ENCODE data around the gene BUB1B. TPM values are rescaled to one million over a fixed set of nuclear protein-coding genes. Genes with fewer than 3 reads are reported as not detected.
A peak's percentile ranks its signal among the peaks of the same experiment; 100 is the strongest.
"Not testable (repeated sequence)": the region's sequence is repeated elsewhere in the genome, so short reads cannot be mapped to it uniquely, and the experiment has no call there.

The BUB1B gene
- total RNA-seq, 2 donors from 2014 or later, result 86.5 to 91.2 TPM

DNA sequence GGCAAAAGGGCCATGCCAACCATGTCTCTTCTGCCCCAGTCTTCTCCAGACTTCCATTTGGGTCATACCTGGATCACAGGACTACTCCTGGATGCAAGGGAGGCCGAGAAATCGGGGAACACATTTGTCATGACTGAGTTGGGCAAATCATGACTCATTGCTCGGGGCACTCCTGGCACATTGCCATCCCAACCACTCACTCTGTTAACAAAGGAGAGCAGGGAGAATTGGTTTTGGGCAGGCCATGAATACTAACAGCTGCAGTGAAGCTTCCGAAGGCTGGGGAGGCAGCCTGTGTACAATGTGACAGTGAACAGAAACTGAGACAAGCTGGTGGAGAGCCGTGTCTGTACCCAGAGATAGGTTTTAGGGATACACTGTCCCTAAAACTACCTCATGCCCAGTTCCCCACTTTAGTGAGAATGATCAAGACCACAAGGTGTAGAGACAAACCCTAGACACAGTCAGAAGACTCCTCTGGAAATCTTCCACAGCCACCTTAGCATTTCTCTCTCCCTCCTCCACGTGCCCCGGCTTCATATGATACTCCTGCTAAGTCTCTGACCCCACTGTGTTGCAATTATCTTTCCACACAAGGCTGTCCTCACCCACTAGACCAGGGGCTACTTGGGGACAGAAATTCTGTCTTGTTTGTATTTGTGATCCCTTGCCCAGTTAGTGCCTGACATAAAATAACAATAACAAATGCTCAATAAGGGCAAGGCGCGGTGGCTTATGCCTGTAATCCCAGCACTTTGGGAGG, 10.5 kb upstream of the BUB1B start:
- Mint-ChIP-seq H3K9me3 (peaks cover 0 to 2% of the 10 kb centered on the region in 2 donors), H3K36me3 (ENCODE audit: insufficient read depth in 2 of 2) (no peaks in the 10 kb centered on the region), H3K4me3 (no peak overlapping the region), H3K27ac (no peak overlapping the region), H3K27me3 (ENCODE audit: low read depth) (peaks cover 7% of the 10 kb centered on the region), H3K4me1 (ENCODE audit: low read depth) (peaks cover 4% of the 10 kb centered on the region)
- no peak for DNase-seq
- no peak for ATAC-seq (replicated peaks in 1 of 2)

DNA sequence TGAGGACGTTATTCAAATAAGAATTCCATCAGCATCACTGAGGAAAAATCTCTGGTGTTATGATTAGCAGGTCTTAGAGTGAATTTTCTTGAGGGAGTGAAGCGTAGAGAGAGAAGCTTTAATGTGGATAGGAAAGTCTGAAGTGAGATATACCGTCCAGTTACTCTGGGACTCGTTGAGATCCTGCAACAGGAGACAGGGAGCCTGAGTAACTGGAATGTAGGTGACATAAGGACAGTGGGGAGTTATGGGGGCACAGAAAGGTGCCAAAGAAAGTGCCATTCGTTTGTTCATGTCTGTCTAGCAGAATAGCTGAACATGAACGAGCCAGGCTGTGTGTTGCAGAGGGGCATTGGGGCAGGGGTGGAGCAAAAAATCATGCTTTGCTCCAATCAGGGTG, 9.4 kb upstream of the BUB1B start:
- no peak overlapping the region for H3K4me3 Mint-ChIP-seq
- H3K27ac Mint-ChIP-seq, result no peak overlapping the region
- no peak for ATAC-seq (replicated peaks in 1 of 2)
- H3K36me3 Mint-ChIP-seq (ENCODE audit: insufficient read depth in 2 of 2), result no peaks in the 10 kb centered on the region
- no peaks in the 10 kb centered on the region for H3K4me1 Mint-ChIP-seq (ENCODE audit: low read depth)
- peaks cover 7% of the 10 kb centered on the region for H3K27me3 Mint-ChIP-seq (ENCODE audit: low read depth)
- no peak for DNase-seq
- peaks cover 0 to 2% of the 10 kb centered on the region in 2 donors for H3K9me3 Mint-ChIP-seq

DNA sequence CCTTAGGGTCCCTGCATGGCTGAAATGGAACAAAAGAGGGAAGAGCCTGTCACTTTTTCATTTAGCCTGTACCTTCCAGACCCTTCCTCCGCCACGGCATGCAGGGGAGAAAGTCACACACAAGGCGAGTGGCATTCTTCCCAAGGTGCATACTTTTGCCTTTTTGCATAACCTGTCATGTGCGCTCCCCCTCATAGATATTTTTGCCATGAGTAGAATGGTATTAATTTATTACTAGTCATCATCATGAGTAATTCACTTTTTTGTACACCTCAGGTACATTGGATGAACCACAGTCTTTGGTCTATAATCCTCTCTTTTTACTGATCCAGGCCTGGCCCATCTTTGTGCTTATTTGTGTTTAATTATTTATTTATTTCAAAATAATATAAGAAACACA, 8.9 kb upstream of the BUB1B start:
- ATAC-seq (replicated peaks in 1 of 2) (no peak), DNase-seq (no peak)
- Mint-ChIP-seq H3K27me3 (ENCODE audit: low read depth) (peaks cover 7% of the 10 kb centered on the region), H3K36me3 (ENCODE audit: insufficient read depth in 2 of 2) (no peaks in the 10 kb centered on the region), H3K4me1 (ENCODE audit: low read depth) (no peaks in the 10 kb centered on the region), H3K4me3 (no peak overlapping the region), H3K27ac (no peak overlapping the region), H3K9me3 (peaks cover 0 to 2% of the 10 kb centered on the region in 2 donors)

DNA sequence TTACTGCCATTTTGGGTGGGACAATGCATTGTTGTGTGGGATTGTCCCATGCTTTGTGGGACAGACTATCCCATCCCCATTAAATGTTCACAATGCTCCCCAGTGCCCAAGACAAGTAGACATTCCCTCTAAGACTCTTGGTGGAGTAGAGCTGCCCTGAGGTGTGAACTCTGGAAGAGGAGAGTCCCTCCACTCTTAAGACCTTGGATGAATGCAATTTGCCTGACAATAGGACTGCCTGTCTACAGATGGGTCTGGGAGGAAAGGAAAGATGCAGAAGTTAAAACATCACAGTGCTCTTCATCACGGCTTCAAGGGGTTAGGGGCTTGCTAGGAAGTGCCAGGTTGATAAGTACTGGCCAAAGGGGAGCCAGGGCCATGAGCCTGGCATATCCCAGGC, 6.0 kb upstream of the BUB1B start:
- H3K4me3 Mint-ChIP-seq; H3K9me3 Mint-ChIP-seq; H3K27ac Mint-ChIP-seq; H3K4me1 Mint-ChIP-seq (ENCODE audit: low read depth); DNase-seq; H3K36me3 Mint-ChIP-seq (ENCODE audit: insufficient read depth in 2 of 2); H3K27me3 Mint-ChIP-seq (ENCODE audit: low read depth); ATAC-seq (replicated peaks in 1 of 2): not testable (repeated sequence)

DNA sequence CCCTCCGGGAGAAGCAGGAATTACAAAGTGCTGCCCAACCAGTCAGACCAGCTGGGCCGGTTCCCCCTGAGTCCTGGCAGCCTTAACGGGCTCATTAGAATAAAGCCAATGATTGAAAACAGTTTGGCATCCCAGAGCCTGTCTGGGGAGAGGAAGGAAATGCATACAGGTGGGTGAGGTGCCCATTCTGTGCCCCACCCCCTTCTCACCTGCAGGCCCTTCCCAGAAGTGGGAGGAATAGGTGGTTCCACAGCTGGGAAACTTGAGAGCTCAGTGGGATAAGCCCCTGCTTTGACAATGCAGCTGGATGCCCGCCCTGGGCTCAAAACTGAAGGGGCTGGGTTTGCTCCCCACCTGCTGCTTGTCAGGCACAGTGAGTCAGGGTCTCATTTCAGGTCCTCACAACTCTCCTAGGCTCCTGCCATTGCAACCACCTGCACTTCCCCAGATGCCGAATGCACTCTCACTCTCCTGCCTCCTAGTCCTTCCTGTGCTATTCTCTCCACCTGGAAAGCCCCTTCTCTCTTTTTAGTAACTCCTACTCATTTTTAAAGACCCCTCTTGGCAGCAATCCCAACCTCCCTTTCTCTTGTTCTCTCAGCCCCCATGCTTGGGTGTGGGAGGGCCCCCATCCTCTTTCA, 5.5 kb upstream of the BUB1B start:
- H3K36me3 Mint-ChIP-seq (ENCODE audit: insufficient read depth in 2 of 2), result no peaks in the 10 kb centered on the region
- no peak overlapping the region for H3K27ac Mint-ChIP-seq
- no peaks in the 10 kb centered on the region for H3K27me3 Mint-ChIP-seq (ENCODE audit: low read depth)
- no peaks in the 10 kb centered on the region for H3K9me3 Mint-ChIP-seq
- no peak for ATAC-seq (replicated peaks in 1 of 2)
- no peak for DNase-seq
- H3K4me3 Mint-ChIP-seq, result no peak overlapping the region
- H3K4me1 Mint-ChIP-seq (ENCODE audit: low read depth), result no peaks in the 10 kb centered on the region

DNA sequence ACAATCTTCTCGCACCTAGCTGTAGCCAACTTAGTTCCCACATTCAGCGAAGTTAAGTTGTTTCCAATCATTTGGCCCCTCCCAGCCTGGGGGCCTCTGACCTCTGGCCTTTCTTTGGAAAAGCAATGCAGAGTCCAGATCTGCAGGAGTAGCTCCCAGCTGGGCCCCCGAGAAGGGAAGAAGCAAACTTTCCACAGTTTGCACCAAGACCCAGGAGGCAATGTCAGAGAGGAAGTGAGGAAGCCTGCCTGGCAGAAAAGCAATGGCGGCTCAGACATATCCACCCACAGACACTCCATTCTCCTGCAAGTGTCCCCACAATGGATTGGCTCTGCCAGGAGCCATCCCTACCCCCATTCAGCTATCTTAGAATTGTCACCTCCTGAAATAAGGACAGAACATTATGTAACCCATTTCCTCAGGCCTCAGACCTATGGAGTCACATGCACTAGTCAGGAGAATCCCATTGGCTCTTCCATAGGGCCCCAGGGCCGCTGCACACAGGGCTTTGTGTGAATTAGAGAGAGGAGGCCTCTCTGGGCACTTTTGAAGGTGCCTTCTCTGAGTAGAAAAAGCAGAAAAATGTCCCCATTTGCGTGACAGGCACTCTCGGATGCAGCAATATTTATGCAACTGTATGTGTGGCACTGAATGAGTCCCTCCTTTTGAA, 3.0 kb upstream of the BUB1B start:
- no peak for DNase-seq
- H3K4me3 Mint-ChIP-seq, result no peak overlapping the region
- no peak overlapping the region for H3K27ac Mint-ChIP-seq
- H3K4me1 Mint-ChIP-seq (ENCODE audit: low read depth), result no peaks in the 10 kb centered on the region
- no peak for ATAC-seq (replicated peaks in 1 of 2)
- H3K36me3 Mint-ChIP-seq (ENCODE audit: insufficient read depth in 2 of 2), result peaks cover 0 to 2% of the 10 kb centered on the region in 2 donors
- H3K27me3 Mint-ChIP-seq (ENCODE audit: low read depth), result no peaks in the 10 kb centered on the region
- H3K9me3 Mint-ChIP-seq, result no peaks in the 10 kb centered on the region

DNA sequence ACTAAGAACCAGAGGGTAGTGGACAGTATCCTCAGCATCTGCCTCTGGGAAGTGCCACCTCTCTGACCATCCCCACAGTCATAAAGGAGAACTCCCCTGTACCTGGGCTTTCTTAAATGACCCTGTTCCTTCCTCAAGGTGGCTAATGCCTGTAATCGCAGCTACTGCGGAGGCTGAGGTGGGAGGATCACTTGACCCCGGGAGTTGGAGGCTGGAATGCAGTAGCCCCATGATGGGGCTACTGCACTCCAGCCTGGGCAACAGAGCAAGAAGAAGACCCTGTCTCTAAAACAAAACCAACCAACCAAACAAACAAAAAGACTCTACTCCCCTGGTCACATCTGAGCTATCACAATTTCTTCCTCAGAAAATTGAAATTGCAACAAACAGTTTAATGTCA, 848 bp upstream of the BUB1B start:
- ATAC-seq (replicated peaks in 1 of 2), result no peak
- Mint-ChIP-seq H3K36me3 (ENCODE audit: insufficient read depth in 2 of 2) (peaks cover 2 to 10% of the 10 kb centered on the region in 2 donors), H3K4me1 (ENCODE audit: low read depth) (no peaks in the 10 kb centered on the region), H3K9me3 (no peaks in the 10 kb centered on the region), H3K4me3 (no peak overlapping the region), H3K27ac (no peak overlapping the region), H3K27me3 (ENCODE audit: low read depth) (no peaks in the 10 kb centered on the region)
- DNase-seq, result no peak

DNA sequence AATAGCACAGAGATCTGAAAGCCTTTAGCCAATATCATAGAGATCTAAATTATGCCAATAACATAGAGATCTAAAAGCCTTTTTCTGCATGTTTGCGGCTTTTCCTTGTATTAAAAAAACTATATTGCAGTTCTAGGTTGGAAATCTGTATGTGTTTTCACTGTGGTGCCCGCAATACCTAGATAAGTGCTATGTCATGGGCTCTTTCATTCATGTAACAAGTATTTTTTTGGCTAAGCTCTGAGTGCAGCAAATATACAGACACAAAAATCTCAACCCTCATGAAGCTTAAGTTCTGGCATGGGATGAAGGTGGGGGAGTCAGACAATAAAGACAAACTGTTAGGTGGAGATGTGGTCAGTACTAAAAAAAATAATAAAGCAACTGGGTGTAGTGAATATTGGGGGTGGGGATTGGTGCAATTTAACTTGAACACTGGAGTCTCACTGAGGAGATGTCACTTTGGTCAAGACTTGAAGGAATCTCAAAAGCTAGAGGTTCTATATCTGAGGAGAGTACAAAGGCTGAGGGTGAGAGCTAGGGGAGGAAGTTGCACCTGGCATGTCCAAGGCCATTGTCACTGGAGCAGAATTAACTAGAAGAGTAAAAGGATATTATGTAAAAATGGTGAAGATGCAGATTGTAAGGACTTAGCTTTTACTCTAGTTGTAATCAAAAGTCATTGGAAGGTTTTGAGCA, 973 bp downstream of the BUB1B start:
- ATAC-seq (replicated peaks in 1 of 2) (no peak), DNase-seq (no peak)
- H3K36me3 Mint-ChIP-seq (ENCODE audit: insufficient read depth in 2 of 2), result peaks cover 5 to 22% of the 10 kb centered on the region in 2 donors
- no peaks in the 10 kb centered on the region for H3K27me3 Mint-ChIP-seq (ENCODE audit: low read depth)
- H3K4me3 Mint-ChIP-seq, result no peak overlapping the region
- no peaks in the 10 kb centered on the region for H3K9me3 Mint-ChIP-seq
- no peak overlapping the region for H3K27ac Mint-ChIP-seq
- peaks cover 8% of the 10 kb centered on the region for H3K4me1 Mint-ChIP-seq (ENCODE audit: low read depth)

DNA sequence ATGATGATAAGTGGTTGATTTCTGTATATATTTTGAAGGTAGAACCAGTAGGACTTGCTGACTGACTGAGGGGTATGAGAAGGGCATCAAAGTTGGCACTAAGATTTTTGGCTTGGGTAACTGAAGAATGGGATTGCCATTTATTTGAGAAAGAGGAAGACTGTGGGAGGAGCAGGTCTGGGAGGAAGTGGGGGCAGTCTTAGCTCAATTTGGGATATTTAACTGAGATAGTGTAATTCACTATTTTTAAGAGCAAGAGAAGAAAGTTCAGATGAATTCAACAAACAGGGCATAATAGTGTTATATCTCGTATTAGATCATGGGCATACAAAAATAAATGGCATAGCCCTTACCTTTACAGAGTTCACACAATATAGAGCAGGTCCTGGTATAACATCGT, 1.7 kb downstream of the BUB1B start:
- ATAC-seq (replicated peaks in 1 of 2) (no peak), DNase-seq (no peak)
- Mint-ChIP-seq H3K27ac (no peak overlapping the region), H3K4me1 (ENCODE audit: low read depth) (peaks cover 9% of the 10 kb centered on the region), H3K36me3 (ENCODE audit: insufficient read depth in 2 of 2) (peaks cover 6 to 25% of the 10 kb centered on the region in 2 donors), H3K4me3 (no peak overlapping the region), H3K9me3 (no peaks in the 10 kb centered on the region), H3K27me3 (ENCODE audit: low read depth) (no peaks in the 10 kb centered on the region)

DNA sequence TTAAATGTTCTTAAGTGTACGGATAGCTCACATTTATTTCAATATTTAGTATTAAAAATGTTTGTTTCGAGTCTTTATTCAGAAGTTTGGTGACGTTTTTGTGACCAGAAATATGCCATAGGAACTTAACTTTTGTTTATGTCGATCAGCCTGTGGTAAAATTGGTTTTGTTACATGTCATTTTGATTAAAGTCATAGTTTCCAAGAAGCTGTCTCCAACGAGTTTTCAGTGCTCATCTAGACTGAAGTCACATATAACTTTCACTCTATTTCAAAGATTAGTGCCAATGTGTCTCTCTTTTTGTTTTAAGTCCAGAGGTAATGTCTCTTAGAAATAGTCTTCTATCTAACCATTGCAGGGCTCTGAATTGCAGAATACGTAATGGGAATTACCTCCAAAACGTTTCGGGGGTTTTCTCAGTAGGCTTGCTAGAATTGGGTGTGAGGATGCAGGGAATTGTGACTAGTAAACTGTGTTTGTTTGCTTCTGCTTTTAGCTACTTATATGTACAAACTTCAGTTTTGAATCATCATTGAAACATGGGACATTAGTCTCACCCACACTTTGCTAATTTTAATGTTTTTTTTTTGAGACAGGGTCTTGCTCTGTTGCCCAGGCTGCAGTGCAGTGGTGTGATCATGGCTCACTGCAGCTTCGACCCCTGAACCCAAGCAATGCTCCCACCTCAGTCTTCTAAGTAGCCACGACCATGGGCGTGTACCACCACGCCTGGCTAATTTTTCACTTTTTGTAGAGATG, 3.0 kb downstream of the BUB1B start:
- no peak for DNase-seq
- Mint-ChIP-seq H3K27ac (peak overlapping the region; percentile 81), H3K4me3 (no peak overlapping the region), H3K9me3 (no peaks in the 10 kb centered on the region), H3K4me1 (ENCODE audit: low read depth) (peaks cover 9% of the 10 kb centered on the region), H3K36me3 (ENCODE audit: insufficient read depth in 2 of 2) (peaks cover 8 to 37% of the 10 kb centered on the region in 2 donors), H3K27me3 (ENCODE audit: low read depth) (no peaks in the 10 kb centered on the region)
- peak in 1 of 2 donors; percentile 25 for ATAC-seq (replicated peaks in 1 of 2)

DNA sequence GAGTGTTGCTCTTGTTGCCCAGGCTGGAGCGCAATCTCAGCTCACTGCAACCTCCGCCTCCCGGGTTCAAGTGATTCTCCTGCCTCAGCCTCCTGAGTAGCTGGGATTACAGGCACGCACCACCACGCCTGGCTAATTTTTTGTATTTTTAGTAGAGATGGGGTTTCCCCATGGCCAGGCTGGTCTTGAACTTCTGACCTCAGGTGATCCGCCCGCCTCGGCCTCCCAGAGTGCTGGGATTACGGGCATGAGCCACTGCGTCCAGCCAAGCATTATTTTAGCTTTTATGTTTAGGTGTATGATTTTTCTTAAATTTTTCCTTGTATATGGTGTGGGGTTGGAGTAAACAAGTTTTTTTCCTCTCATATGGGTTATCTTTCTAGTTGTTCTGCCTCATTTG, 6.5 kb downstream of the BUB1B start:
- peaks cover 8 to 57% of the 10 kb centered on the region in 2 donors for H3K36me3 Mint-ChIP-seq (ENCODE audit: insufficient read depth in 2 of 2)
- not testable (repeated sequence) for H3K4me3 Mint-ChIP-seq; H3K4me1 Mint-ChIP-seq (ENCODE audit: low read depth); H3K9me3 Mint-ChIP-seq; H3K27me3 Mint-ChIP-seq (ENCODE audit: low read depth); ATAC-seq (replicated peaks in 1 of 2); DNase-seq; H3K27ac Mint-ChIP-seq

DNA sequence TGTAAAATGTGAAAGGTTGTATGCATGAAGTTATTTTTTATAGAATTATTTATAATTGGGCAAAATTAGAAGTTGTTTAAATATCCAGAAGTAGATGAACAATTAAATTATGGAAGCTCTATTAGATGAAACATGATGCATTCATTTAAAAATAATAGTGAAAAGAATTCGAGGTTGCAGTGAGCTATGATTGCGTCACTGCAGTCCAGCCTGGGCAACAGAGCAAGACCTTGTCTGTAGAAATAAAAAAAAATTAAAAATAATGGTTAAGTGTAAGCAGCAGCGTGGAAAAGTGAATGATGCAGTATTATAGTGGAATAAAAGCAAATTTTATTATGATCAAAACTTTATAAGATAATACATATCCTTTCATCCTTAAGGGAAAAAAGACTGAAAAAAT, 14.3 kb downstream of the BUB1B start:
- Mint-ChIP-seq H3K36me3 (ENCODE audit: insufficient read depth in 2 of 2) (peaks cover 2 to 30% of the 10 kb centered on the region in 2 donors), H3K9me3 (no peaks in the 10 kb centered on the region), H3K4me1 (ENCODE audit: low read depth) (no peaks in the 10 kb centered on the region), H3K27ac (no peak overlapping the region), H3K27me3 (ENCODE audit: low read depth) (no peaks in the 10 kb centered on the region), H3K4me3 (no peak overlapping the region)
- ATAC-seq (replicated peaks in 1 of 2) (no peak), DNase-seq (no peak)
